K562 (cell line): Measurements from ENCODE around the gene HAUS7. TPM values are rescaled to one million over a fixed set of nuclear protein-coding genes. Genes with fewer than 3 reads are reported as not detected.

Experiments
- ARHGAP35 ChIP-seq: fragments of 450-650 bp; IDR thresholded peaks from 2 replicates; pipeline ENCODE4 v1.6.1; 2018; ENCODE audit not compliant: partially characterized antibody
- BRD9 ChIP-seq: fragments of 450-650 bp; IDR thresholded peaks from 2 replicates; pipeline ENCODE4 v1.6.1; 2018; ENCODE audit warnings: low read depth; ENCODE audit not compliant: partially characterized antibody
- CREM ChIP-seq: IDR thresholded peaks from 2 replicates; pipeline ENCODE4 v1.6.1; 2014; ENCODE audit warnings: antibody characterized with exemption, low read depth
- CTCF ChIP-seq, 3 experiments: IDR thresholded peaks in 2 of 3; conservative IDR thresholded peaks in 1 of 3; 2 replicates each; pipeline ENCODE4 v1.5.1; 2011 to 2012; ENCODE audit warnings: low read length in 3 of 3, mild to moderate bottlenecking in 3 of 3, control low read depth in 2 of 3, improper control_type of control experiment in 1 of 3, inconsistent platforms in 1 of 3, low read depth in 1 of 3, mixed read lengths in 1 of 3, moderate library complexity in 1 of 3; ENCODE audit not compliant: insufficient read depth in 2 of 3
- DPF2 ChIP-seq: fragments of 450-650 bp; IDR thresholded peaks from 2 replicates; pipeline ENCODE4 v1.6.1; 2016
- ELF4 ChIP-seq: fragments of 450-650 bp; formaldehyde crosslinking; IDR thresholded peaks from 2 replicates; pipeline ENCODE4 v1.4.0; 2022; ENCODE audit warnings: missing genetic modification characterization
- HOXB6 ChIP-seq: fragments of 250-450 bp; sonication (Bioruptor Pico); IDR thresholded peaks from 2 replicates; pipeline ENCODE4 v1.5.1; 2022; ENCODE audit warnings: mild to moderate bottlenecking, borderline replicate concordance
- JUN ChIP-seq, 2 experiments: sonication (generic) in 1 of 2; formaldehyde crosslinking in 1 of 2; IDR thresholded peaks; 2 replicates each; pipeline versions ENCODE4 v1.6.1 to v1.8.0; 2012 to 2022; ENCODE audit warnings: borderline replicate concordance in 2 of 2, mild to moderate bottlenecking in 2 of 2, improper control_type of control experiment in 1 of 2, low read depth in 1 of 2, low read length in 1 of 2, missing genetic modification reagents in 1 of 2
- JUND ChIP-seq, 2 experiments: IDR thresholded peaks; 2 replicates in 1 of 2; 3 replicates in 1 of 2; pipeline ENCODE4 v1.6.1; 2011; ENCODE audit warnings: borderline replicate concordance in 2 of 2, low read depth in 2 of 2, low read length in 2 of 2, improper control_type of control experiment in 1 of 2, missing biosample characterization in 1 of 2, missing genetic modification characterization in 1 of 2, missing genetic modification reagents in 1 of 2
- MTA3 ChIP-seq: fragments of 450-650 bp; formaldehyde crosslinking; IDR thresholded peaks from 2 replicates; pipeline ENCODE4 v1.6.1; 2017; ENCODE audit warnings: mild to moderate bottlenecking, borderline replicate concordance
- POU5F1 ChIP-seq: fragments of 150-350 bp; IDR thresholded peaks from 2 replicates; pipeline ENCODE4 v1.6.1; 2014; ENCODE audit warnings: borderline replicate concordance, low read length, low read depth, mild to moderate bottlenecking; ENCODE audit not compliant: partially characterized antibody
- RBBP5 ChIP-seq: fragments of 200-600 bp; sonication (generic); IDR thresholded peaks from 2 replicates; pipeline ENCODE4 v1.6.1; 2012; ENCODE audit warnings: borderline replicate concordance, mild to moderate bottlenecking, low read length, control low read depth, inconsistent platforms; ENCODE audit not compliant: insufficient read depth, poor library complexity, severe bottlenecking
- TAF1 ChIP-seq: IDR thresholded peaks from 2 replicates; pipeline ENCODE4 v1.6.1; 2011; ENCODE audit warnings: mild to moderate bottlenecking, low read length, moderate library complexity; ENCODE audit not compliant: insufficient read depth, control insufficient read depth, severe bottlenecking; ENCODE audit errors: extremely low read depth
- ZC3H11A ChIP-seq: IDR thresholded peaks from 2 replicates; pipeline ENCODE4 v1.6.1; 2012; ENCODE audit warnings: low read depth, low read length, improper control_type of control experiment
- ZFPM2 ChIP-seq: fragments of 250-450 bp; sonication (Bioruptor Pico); IDR thresholded peaks from 2 replicates; pipeline ENCODE4 v1.5.1; 2022; ENCODE audit warnings: mild to moderate bottlenecking
- ZNF121 ChIP-seq: sonication (generic); formaldehyde crosslinking; conservative IDR thresholded peaks from 2 replicates; pipeline ENCODE4 v1.8.0; 2022; ENCODE audit warnings: missing genetic modification reagents
- ZNF232 ChIP-seq: sonication (generic); formaldehyde crosslinking; IDR thresholded peaks from 2 replicates; pipeline ENCODE4 v1.8.0; 2022; ENCODE audit warnings: mild to moderate bottlenecking, missing genetic modification reagents
- ZNF347 ChIP-seq: fragments of 450-650 bp; formaldehyde crosslinking; IDR thresholded peaks from 2 replicates; pipeline ENCODE4 v1.4.0; 2020; ENCODE audit warnings: low read depth, mild to moderate bottlenecking, moderate library complexity
- ZNF551 ChIP-seq: fragments of 250-450 bp; sonication (Bioruptor Pico); IDR thresholded peaks from 2 replicates; pipeline ENCODE4 v1.5.0; 2021; ENCODE audit warnings: mild to moderate bottlenecking, moderate library complexity
- ZNF785 ChIP-seq: fragments of 250-450 bp; sonication (Bioruptor Pico); IDR thresholded peaks from 2 replicates; pipeline ENCODE4 v1.4.0; 2020; ENCODE audit warnings: mild to moderate bottlenecking
- polyA plus RNA-seq, 8 experiments: library from polyadenylated mRNA; depleted of rRNA in 4 of 8; stranded (reverse) in 5 of 8; unstranded in 3 of 8; fragments of >200 nt; fragmentation: Nextera tagmentation in 2 of 8; fragmentation: Illumina TruSeq in 1 of 8; extraction: Ambion mirVana in 2 of 8; extraction: Trizol in 1 of 8; gene quantifications; 2 replicates each; pipeline versions ENCODE4 v1.2.1 to v1.2.3, GENCODE V29; 2011 to 2014; ENCODE audit warnings: inconsistent platforms in 1 of 8, missing spikeins in 1 of 8
- total RNA-seq, 7 experiments: library from RNA; depleted of rRNA in 6 of 7; stranded (reverse); fragments of >200 nt in 6 of 7; fragmentation: Illumina TruSeq in 2 of 7; extraction: Trizol in 2 of 7; gene quantifications; 2 replicates each; pipeline versions ENCODE4 v1.2.1 to v1.2.3, GENCODE V29; 2011 to 2021; ENCODE audit warnings: low replicate concordance in 1 of 7
- TF ChIP-seq, protein P1 (sequence below): fragments of 250-450 bp; sonication (Bioruptor Pico); IDR thresholded peaks from 2 replicates; pipeline ENCODE4 v1.5.0; 2021; ENCODE audit warnings: mild to moderate bottlenecking, moderate library complexity

The HAUS7 gene
- total and polyA plus RNA-seq, 9 of the 15 experiments (the other 6 are each of a cell fraction or from before 2014, with no cell fraction given): 10.0 to 94.9 (median 48.8) TPM

- no peak for TF ChIP-seq ZNF347 (CRISPR knock-in tag)
- peak; percentile 44; the same call in 1 of the 2 replicates for TF ChIP-seq MTA3
- TF ChIP-seq POU5F1: no peak
- TF ChIP-seq ZNF785 (CRISPR knock-in tag): no peak
- no peak for TF ChIP-seq ZNF551 (CRISPR knock-in tag)
- TF ChIP-seq, protein P1, sequence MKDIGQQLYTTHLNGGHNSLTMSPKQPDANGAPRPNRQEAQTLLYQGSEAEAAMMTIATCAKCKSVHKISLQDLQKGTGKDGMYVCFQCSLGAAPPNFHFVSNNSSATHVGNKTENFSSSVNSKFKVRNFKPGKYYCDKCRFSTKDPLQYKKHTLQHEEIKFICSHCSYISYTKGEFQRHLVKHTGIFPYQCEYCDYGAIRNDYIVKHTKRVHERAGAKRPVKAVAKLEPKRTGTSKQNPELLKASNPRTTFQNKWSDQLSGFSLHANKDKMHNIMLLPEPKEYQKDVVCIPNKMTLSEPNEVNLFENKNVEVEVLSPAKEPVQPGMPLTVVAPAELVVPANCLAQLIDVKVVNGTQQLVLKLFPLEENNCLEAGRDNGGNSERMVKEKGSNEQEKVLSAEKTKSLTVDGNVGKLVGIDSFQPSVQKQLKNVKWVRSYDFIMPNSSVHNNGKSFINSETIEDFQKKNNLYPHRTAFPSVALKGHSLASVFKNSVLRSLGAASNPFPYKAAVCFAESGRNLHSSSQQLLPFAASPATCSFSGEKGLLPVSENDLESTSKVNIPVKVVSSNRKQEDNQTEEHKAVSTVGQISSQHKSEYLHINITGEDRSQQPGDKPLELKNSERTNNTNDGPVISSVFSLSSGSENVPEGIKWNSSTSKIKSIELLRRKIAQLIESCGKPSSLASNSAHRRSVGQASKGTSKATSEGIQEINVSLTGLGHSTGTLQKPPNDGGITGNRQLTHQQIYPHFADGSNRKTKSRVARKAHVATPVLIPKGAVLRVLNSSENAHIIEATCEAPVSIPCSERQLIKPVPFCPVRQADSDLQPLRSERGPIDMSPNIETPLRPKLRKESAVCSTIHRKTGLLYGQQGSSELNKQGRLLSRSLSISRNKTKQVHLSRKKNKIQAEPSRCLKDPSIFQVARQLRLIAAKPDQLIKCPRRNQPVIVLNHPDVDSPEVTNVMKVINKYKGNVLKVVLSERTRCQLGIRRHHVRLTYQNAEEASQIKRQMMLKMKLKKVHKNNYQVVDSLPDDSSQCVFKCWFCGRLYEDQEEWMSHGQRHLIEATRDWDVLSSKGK (CRISPR knock-in tag): no peak
- no peak for TF ChIP-seq ARHGAP35
- TF ChIP-seq ZFPM2 (CRISPR knock-in tag): no peak
- TF ChIP-seq HOXB6 (CRISPR knock-in tag): no peak
- TF ChIP-seq BRD9: no peak
- no peak for TF ChIP-seq TAF1
- peak; percentile 99 to 100 (median 100) for TF ChIP-seq CTCF (IDR thresholded peaks at IDR 0.05 in 2 of 3, conservative IDR thresholded peaks at IDR 0.05 in 1 of 3; ENCODE audit: insufficient read depth in 2 of 3, low read depth in 1 of 3, low read length in 3 of 3)
- no peak for TF ChIP-seq ELF4 (CRISPR knock-in tag)
- TF ChIP-seq JUND (IDR thresholded peaks at IDR 0.05; ENCODE audit: borderline replicate concordance, low read depth, low read length): peak; percentile 47; the same call in 1 of the 2 replicates
- TF ChIP-seq JUND (tag; IDR thresholded peaks at IDR 0.05; ENCODE audit: borderline replicate concordance, low read depth, low read length): no peak
- no peak for TF ChIP-seq RBBP5
- no peak for TF ChIP-seq DPF2
- TF ChIP-seq ZC3H11A: no peak
- TF ChIP-seq ZNF121 (CRISPR knock-in tag): no peak
- 0 out of 2 replicates have a peak, but pooled peaks have one; percentile 23 for TF ChIP-seq JUN (IDR thresholded peaks at IDR 0.05; ENCODE audit: borderline replicate concordance, low read depth, low read length)
- TF ChIP-seq JUN (CRISPR knock-in tag; IDR thresholded peaks at IDR 0.05; ENCODE audit: borderline replicate concordance): no peak
- no peak for TF ChIP-seq ZNF232
- peak; percentile 64 for TF ChIP-seq CREM
These were observed 69.9 kb downstream of the HAUS7 start (continued) for GRCh38 chrX:153400146-153401132.
